HL-60 (cell line): ENCODE results near the gene AMN.

Experiments used
- DNase-seq, 2 experiments: peaks; one replicate each; pipeline ENCODE4 v3.0.0-alpha.2; 2010 to 2020; ENCODE audit warnings: low read depth in 1 of 2, low spot score in 1 of 2
- H3K27ac ChIP-seq: fragments of 250-450 bp; sonication (Bioruptor Pico); replicated peaks from 2 replicates; pipeline ENCODE4 v1.5.1; 2020; ENCODE audit warnings: mild to moderate bottlenecking, moderate library complexity
- H3K27me3 ChIP-seq: fragments of 250-450 bp; sonication (Bioruptor Pico); 2 replicates; pipeline ENCODE4 v1.5.1; 2021; ENCODE audit warnings: mild to moderate bottlenecking, moderate library complexity; ENCODE audit not compliant: insufficient read depth, poor library complexity, severe bottlenecking
- H3K4me3 ChIP-seq: replicated peaks from 2 replicates; pipeline ENCODE4 v1.5.1; 2011; ENCODE audit warnings: mild to moderate bottlenecking, control low read depth, low read length; ENCODE audit not compliant: insufficient read depth
- CTCF ChIP-seq: IDR thresholded peaks from one replicate; pipeline ENCODE4 v1.5.1; 2011; ENCODE audit warnings: low read length, control low read depth, inconsistent platforms; ENCODE audit not compliant: insufficient read depth
- GABPA ChIP-seq: IDR thresholded peaks from 2 replicates; pipeline ENCODE4 v1.6.1; 2012; ENCODE audit warnings: low read depth
- POLR2AphosphoS5 ChIP-seq: IDR thresholded peaks from 2 replicates; pipeline ENCODE4 v1.6.1; 2012; ENCODE audit warnings: low read depth
- REST ChIP-seq: IDR thresholded peaks from 2 replicates; pipeline ENCODE4 v1.6.1; 2012; ENCODE audit warnings: low read depth; ENCODE audit not compliant: insufficient replicate concordance
- SPI1 ChIP-seq: IDR thresholded peaks from 2 replicates; pipeline ENCODE4 v1.6.1; 2012; ENCODE audit warnings: low read depth, mild to moderate bottlenecking, borderline replicate concordance

AMN gene

GRCh38 chr14:102962111-102962627 lies 39.7 kb downstream of the AMN start:
- no peak for DNase-seq
- Histone ChIP-seq H3K27ac (no peak overlapping the region), H3K27me3 (no peaks in the 10 kb centered on the region), H3K4me3 (no peak overlapping the region)
- TF ChIP-seq SPI1 = no peak
- TF ChIP-seq GABPA = no peak
- no peak for TF ChIP-seq REST
- TF ChIP-seq CTCF = no peak
- no peak for TF ChIP-seq POLR2AphosphoS5

- Histone ChIP-seq H3K27ac (no peak overlapping the region), H3K4me3 (no peak overlapping the region), H3K27me3 (no peaks in the 10 kb centered on the region)
- TF ChIP-seq REST = no peak
- no peak for TF ChIP-seq CTCF
- no peak for DNase-seq
Observed at GRCh38 chr14:102964152-102964730, 41.8 kb downstream of the AMN start.

- TF ChIP-seq GABPA (no peak), POLR2AphosphoS5 (no peak), CTCF (no peak), SPI1 (no peak), REST (no peak)
- no peak overlapping the region for H3K27ac ChIP-seq
- DNase-seq = no peak
- H3K4me3 ChIP-seq = no peak overlapping the region
- no peaks in the 10 kb centered on the region for H3K27me3 ChIP-seq
Observed at GRCh38 chr14:102965282-102965681, 42.8 kb downstream of the AMN start.
